GM18873 (cell line): Measurements from ENCODE around the gene LDAH.

Source experiments
- ATAC-seq: cut with Tn5 transposase; IDR thresholded peaks from one replicate; pipeline ENCODE4 v1.9.1; 2021; ENCODE audit warnings: mild to moderate bottlenecking, moderate library complexity, moderate number of reproducible peaks; ENCODE audit not compliant: unreplicated experiment, low FRiP score

The LDAH gene

DNA sequence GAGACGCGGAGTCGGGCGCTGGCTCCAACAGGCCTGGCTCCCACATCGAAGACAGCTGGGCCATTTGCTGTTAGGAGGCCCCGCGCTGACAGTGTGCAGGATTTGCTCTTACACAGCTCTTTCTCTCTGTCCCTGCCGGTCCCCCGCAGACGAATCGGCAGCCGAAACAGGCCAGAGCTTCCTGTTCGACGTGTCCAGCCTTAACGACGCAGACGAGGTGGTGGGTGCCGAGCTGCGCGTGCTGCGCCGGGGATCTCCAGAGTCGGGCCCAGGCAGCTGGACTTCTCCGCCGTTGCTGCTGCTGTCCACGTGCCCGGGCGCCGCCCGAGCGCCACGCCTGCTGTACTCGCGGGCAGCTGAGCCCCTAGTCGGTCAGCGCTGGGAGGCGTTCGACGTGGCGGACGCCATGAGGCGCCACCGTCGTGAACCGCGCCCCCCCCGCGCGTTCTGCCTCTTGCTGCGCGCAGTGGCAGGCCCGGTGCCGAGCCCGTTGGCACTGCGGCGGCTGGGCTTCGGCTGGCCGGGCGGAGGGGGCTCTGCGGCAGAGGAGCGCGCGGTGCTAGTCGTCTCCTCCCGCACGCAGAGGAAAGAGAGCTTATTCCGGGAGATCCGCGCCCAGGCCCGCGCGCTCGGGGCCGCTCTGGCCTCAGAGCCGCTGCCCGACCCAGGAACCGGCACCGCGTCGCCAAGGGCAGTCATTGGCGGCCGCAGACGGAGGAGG is 152.4 kb downstream of the LDAH start:
- no peak for ATAC-seq

GRCh38 chr2:20669562-20670314 is 153.2 kb downstream of the LDAH start:
- ATAC-seq: no peak

- ATAC-seq: no peak
These were observed 153.9 kb downstream of the LDAH start for GRCh38 chr2:20668871-20669475.

DNA sequence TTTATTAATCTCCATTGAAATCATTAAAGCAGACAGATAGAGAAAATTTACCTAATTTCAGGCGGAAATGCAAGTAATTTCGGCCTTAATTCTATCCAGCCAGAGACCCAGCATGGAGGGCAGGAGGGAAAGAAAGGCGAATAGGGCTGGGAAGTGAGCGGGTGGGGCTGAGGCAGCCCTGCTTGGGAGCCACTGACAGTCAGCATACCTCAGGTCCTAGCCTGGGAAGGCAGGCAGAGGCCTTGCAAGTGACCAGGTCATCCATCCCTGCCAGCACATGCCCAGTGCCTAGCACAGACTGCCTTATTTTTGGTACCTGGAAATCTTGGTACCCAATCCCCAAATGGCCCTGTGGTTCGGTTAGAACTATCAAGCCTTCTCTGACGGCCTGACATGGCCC is 154.4 kb downstream of the LDAH start:
- no peak for ATAC-seq

DNA sequence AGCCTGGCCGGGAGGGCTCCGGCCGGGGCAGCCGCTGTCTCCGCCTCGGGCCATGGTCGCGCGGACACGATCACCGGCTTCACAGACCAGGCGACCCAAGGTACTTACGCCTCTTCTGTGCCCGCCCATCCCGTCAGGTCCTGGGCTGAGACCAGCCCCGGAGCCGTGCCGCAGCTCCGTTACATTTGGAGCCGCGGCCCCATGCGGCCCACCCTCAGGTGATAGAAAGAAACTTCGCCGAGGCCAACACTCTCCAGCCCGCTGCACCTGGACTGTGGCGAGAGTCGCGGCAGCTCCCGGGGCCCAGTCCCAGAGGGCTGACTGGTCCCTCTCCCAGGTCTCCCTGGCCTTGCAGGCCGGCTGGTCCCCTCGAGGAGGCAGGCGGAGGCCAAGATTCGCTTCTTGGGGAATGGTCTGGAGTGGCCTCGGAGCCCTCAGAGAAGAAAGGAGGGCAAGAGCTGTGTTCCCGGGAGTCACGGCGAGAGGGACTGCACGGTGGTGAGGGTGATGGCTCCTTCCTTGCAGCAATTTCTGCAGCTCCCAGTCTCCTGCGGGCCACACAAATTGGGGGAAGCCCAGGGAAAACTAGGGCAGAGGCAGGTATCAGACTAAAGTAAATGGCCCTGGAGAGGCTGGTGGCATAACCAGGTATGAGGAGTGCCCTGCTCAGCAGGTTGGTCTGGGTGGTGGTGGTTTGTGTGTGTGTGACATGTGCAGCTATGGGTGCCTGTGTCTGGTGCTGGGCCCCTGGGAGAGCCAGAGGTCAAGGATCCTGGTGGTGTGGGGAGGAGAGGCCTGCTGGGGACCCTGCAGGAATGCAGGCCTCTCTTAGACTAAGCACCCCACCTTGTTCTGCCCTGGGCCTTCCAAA is 155.1 kb downstream of the LDAH start:
- no peak for ATAC-seq

- no peak for ATAC-seq
These were observed 155.8 kb downstream of the LDAH start for GRCh38 chr2:20667151-20667530.

- no peak for ATAC-seq
These were observed 156.4 kb downstream of the LDAH start, which contains the start of gene GDF7 for GRCh38 chr2:20666304-20667150. Gene GDF7, plus strand, starts transcription at chr2:20667144. Its CDS starts 96 bp downstream, at chr2:20667240.

- no peak for ATAC-seq
These were observed 156.9 kb downstream of the LDAH start for GRCh38 chr2:20666005-20666303.

DNA sequence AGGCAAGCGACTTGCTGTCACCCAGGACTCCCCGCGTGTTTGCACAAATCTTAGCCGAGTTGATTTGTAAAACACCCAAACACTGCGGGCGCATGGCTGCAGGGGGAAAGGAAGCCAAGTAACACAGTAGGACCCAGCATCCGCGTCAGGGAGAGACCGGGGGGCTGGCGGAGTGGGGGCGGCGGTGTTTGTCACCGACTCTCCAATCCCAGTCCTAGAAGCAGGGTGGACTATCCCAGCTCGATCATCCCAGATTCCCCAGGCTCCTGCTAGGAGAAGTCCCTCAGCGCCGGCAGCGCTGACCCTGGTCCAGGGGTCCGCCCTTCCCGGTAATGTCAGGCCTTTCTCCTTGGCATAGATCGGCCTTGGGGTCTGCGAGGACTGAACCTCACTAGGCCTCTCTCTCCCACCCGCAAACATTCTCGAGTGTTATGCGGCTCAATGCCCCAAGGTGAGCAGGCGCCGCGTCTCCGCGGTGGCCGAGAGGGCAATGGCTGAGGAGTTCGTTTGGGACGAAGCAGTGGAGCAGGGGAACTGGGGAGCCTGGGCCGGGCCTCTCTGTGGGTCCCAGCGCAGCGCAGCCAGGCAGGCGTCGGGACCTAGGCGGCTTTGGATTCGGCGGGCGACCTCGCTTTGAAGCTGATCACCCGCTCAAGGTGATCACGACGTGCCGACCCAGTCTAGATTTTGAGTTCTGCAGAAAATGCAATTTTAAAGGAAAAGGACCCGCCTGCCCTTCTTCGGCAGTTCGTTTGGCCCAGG is 157.5 kb downstream of the LDAH start:
- ATAC-seq: no peak

- no peak for ATAC-seq
These were observed 158.3 kb downstream of the LDAH start for GRCh38 chr2:20664431-20665242.

- ATAC-seq: no peak
These were observed 158.9 kb downstream of the LDAH start for GRCh38 chr2:20664071-20664390.

DNA sequence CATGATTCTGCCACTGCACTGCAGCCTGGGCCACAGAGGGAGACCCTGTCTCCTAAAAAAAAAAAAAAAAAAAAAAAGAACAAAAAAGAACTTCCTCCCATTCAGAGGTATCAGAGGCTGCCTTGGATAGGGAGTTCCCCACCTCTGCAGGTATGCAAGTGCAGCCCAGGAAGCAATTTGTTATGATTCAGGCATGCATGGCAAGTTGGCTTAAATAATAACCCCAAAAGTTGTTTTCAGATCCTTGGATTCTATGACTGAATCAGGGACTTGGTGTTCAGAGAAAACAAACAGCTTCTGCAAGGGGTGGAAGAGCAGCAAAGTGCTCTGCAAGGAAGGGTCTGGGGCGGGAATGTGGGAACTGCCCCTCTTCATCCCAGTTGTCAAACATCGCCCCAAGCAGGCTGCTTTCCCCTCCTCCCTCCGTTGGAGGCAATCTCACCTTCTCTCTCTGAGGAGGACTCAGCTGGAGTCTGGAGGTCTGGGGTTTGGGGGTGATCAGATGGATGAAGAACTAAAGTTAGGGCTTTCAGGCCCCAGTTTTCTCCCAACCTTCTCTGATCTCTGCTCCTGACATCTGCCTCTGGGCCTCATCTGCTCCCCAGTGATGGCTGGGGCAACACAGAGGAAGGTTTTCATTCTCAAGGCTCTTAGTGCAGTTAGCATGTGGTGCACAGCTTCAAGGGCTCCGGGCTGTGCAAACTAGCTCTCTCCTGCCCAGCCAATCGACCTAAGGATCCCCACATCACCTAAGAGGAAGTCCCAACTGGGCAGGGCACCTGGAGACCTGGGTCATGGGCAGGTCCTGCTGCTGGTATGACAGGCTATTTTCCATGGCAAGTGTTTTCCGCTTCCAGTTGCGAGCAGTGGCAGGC is 159.5 kb downstream of the LDAH start:
- ATAC-seq: no peak

- no peak for ATAC-seq
These were observed 160.5 kb downstream of the LDAH start for GRCh38 chr2:20662308-20662937.

GRCh38 chr2:20661421-20662307 is 161.2 kb downstream of the LDAH start:
- peak; percentile 56 for ATAC-seq

GRCh38 chr2:20660506-20661420 is 162.1 kb downstream of the LDAH start:
- ATAC-seq: no peak
